HepG2 (cell line): ENCODE results near the gene XRN1.
"Not testable (repeated sequence)": the region's sequence is repeated elsewhere in the genome, so short reads cannot be mapped to it uniquely, and the experiment has no call there.

Experiments used
- CTCF ChIP-seq: sonication (generic); formaldehyde crosslinking; IDR thresholded peaks from 2 replicates; pipeline ENCODE4 v1.5.0; 2020; ENCODE audit warnings: mild to moderate bottlenecking, missing genetic modification reagents, moderate library complexity
- FOXK2 ChIP-seq: fragments of 450-650 bp; IDR thresholded peaks from 2 replicates; pipeline ENCODE4 v1.6.1; 2016
- HCFC1 ChIP-seq: fragments of 150-350 bp; IDR thresholded peaks from 2 replicates; pipeline ENCODE4 v1.6.1; 2014; ENCODE audit warnings: low read depth, low read length
- MZF1 ChIP-seq: sonication (generic); formaldehyde crosslinking; IDR thresholded peaks from 2 replicates; pipeline ENCODE4 v1.8.1; 2023; ENCODE audit warnings: mild to moderate bottlenecking, missing genetic modification reagents, borderline replicate concordance
- REST ChIP-seq, 2 experiments: IDR thresholded peaks; 2 replicates each; pipeline ENCODE4 v1.6.1; 2011 to 2012; ENCODE audit warnings: low read length in 2 of 2, borderline replicate concordance in 1 of 2, low read depth in 1 of 2, mild to moderate bottlenecking in 1 of 2, moderate library complexity in 1 of 2

GRCh38 chr3:142363433-142363832, 84.4 kb downstream of the XRN1 start:
- TF ChIP-seq MZF1 (CRISPR knock-in tag); HCFC1; FOXK2; CTCF (CRISPR knock-in tag); REST (IDR thresholded peaks at IDR 0.05; ENCODE audit: borderline replicate concordance in 1 of 2, low read depth in 1 of 2, low read length in 2 of 2): not testable (repeated sequence)
